ENCODE measurements around the gene ATP2C1.

DNA sequence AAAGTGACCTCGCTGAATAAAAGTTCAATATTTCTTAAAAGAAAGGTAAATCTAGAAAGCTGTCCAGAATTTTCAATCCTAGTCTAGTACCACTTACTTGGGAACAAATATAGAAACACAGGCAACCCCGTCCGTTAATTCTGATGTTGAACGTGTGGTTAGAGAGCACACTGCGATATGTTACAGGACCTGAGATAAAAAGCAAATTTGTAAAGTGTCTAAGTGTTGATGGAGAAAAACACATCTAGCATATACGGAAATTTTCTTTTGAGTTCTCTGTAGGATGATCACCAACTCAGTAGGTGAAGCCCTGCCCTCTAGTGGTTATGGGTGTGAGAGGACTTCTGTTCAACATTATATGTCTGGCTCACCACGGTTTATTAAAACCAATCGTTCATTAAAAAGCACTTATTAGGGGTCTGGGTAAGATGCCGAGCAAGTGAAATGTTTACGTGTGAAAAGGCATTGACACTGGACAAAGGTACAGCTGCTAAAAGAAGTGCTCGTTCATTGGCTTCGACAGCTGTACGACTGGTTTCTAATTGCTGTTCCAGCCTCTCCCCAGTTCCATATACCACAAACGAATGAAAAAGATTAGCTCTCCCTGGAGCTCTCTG lies 1.0 kb upstream of the ATP2C1 start:
- no peak for TF ChIP-seq EP300 (IDR thresholded peaks at IDR 0.05; ENCODE audit: low read depth)
- TF ChIP-seq, protein P1, sequence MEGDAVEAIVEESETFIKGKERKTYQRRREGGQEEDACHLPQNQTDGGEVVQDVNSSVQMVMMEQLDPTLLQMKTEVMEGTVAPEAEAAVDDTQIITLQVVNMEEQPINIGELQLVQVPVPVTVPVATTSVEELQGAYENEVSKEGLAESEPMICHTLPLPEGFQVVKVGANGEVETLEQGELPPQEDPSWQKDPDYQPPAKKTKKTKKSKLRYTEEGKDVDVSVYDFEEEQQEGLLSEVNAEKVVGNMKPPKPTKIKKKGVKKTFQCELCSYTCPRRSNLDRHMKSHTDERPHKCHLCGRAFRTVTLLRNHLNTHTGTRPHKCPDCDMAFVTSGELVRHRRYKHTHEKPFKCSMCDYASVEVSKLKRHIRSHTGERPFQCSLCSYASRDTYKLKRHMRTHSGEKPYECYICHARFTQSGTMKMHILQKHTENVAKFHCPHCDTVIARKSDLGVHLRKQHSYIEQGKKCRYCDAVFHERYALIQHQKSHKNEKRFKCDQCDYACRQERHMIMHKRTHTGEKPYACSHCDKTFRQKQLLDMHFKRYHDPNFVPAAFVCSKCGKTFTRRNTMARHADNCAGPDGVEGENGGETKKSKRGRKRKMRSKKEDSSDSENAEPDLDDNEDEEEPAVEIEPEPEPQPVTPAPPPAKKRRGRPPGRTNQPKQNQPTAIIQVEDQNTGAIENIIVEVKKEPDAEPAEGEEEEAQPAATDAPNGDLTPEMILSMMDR (IDR thresholded peaks at IDR 0.05), result peak; percentile 82 to 94 (median 89)
- no peak for TF ChIP-seq POLR2AphosphoS5 (IDR thresholded peaks at IDR 0.05)
